ENCODE data around the gene CRTC3. TPM values are rescaled to one million over a fixed set of nuclear protein-coding genes. Genes with fewer than 3 reads are reported as not detected.

CRTC3 gene
- total RNA-seq, 1 experiment from 2014 or later = 3.9 TPM

GRCh38 chr15:90565866-90566265 lies 36.1 kb downstream of the CRTC3 start:
- no peak overlapping the region for H3K27ac ChIP-seq (ENCODE audit: insufficient read length, low read depth, low read length)
- H4K8ac ChIP-seq (replicated peaks; ENCODE audit: insufficient read length, low read depth, low read length) = no peak overlapping the region
- H3K4me1 ChIP-seq (ENCODE audit: insufficient read depth, low read length) = no peaks in the 10 kb centered on the region
- no peak overlapping the region for H4K5ac ChIP-seq (ENCODE audit: insufficient read length, low read depth, low read length)
- no peaks in the 10 kb centered on the region for H3K23me2 ChIP-seq (ENCODE audit: insufficient read length, low read depth, low read length, poor library complexity, severe bottlenecking)
- no peaks in the 10 kb centered on the region for H3K79me2 ChIP-seq (ENCODE audit: insufficient read depth, low read length)
- no peak overlapping the region for H3K23ac ChIP-seq (ENCODE audit: insufficient read length, low read depth, low read length)
- no peaks in the 10 kb centered on the region for H3K79me1 ChIP-seq (ENCODE audit: insufficient read depth, low read depth, low read length, poor library complexity, severe bottlenecking)
- H2AK5ac ChIP-seq (ENCODE audit: insufficient read length, low read length) = no peak overlapping the region
- no peaks in the 10 kb centered on the region for H3K9me3 ChIP-seq (ENCODE audit: control insufficient read depth, low read depth, low read length)
- H4K20me1 ChIP-seq (ENCODE audit: control insufficient read depth, insufficient read depth, insufficient read length) = no peaks in the 10 kb centered on the region
- Mint-ChIP-seq H3K9me3 (no peaks in the 10 kb centered on the region), H3K4me3 (no peak overlapping the region), H3K4me1 (peaks cover 9 to 17% of the 10 kb centered on the region in 2 experiments), H3K27me3 (ENCODE audit: low read depth) (no peaks in the 10 kb centered on the region), H3K36me3 (ENCODE audit: insufficient read depth in 1 of 3, low read depth in 3 of 3) (no peaks in the 10 kb centered on the region), H3K27ac (no peak overlapping the region)
- H3K14ac ChIP-seq (ENCODE audit: insufficient read depth, low read length) = no peak overlapping the region
- H3K4me2 ChIP-seq (ENCODE audit: insufficient read depth, insufficient read length, low read length) = no peak overlapping the region
- no peak overlapping the region for H2AFZ ChIP-seq (ENCODE audit: low read length)
- no peak overlapping the region for H3K4ac ChIP-seq (ENCODE audit: low read depth, low read length)
- no peak overlapping the region for H2BK5ac ChIP-seq (ENCODE audit: insufficient read length, low read length)
- H2BK120ac ChIP-seq (ENCODE audit: low read depth, low read length, poor library complexity, severe bottlenecking) = no peak overlapping the region
- H2BK15ac ChIP-seq (ENCODE audit: low read depth, low read length) = no peak overlapping the region
- no peak for DNase-seq
- no peak overlapping the region for H2BK20ac ChIP-seq (ENCODE audit: low read depth, low read length, poor library complexity, severe bottlenecking)
- no peak overlapping the region for H3K9ac ChIP-seq (ENCODE audit: extremely low read depth, insufficient read length, low read length)
- H3K18ac ChIP-seq (ENCODE audit: insufficient read length, low read depth, low read length) = no peak overlapping the region
- no peak overlapping the region for H4K91ac ChIP-seq (ENCODE audit: insufficient read length, low read depth, low read length)
- no peak overlapping the region for H3T11ph ChIP-seq (ENCODE audit: low read length)
- H3K56ac ChIP-seq (ENCODE audit: insufficient read length, low read depth, low read length) = no peak overlapping the region
- no peak for TF ChIP-seq CTCF (conservative IDR thresholded peaks at IDR 0.05)
- H3K27me3 ChIP-seq (ENCODE audit: insufficient read depth, low read length) = no peaks in the 10 kb centered on the region
- H2BK12ac ChIP-seq (ENCODE audit: insufficient read length, low read depth, low read length) = no peak overlapping the region
